Measurements from ENCODE around the gene OR9Q2. TPM values are rescaled to one million over a fixed set of nuclear protein-coding genes. Genes with fewer than 3 reads are reported as not detected.
"Not testable (repeated sequence)": the region's sequence is repeated elsewhere in the genome, so short reads cannot be mapped to it uniquely, and the experiment has no call there.

OR9Q2 gene
- total RNA-seq, 1 donor from 2014 or later: not detected

DNA sequence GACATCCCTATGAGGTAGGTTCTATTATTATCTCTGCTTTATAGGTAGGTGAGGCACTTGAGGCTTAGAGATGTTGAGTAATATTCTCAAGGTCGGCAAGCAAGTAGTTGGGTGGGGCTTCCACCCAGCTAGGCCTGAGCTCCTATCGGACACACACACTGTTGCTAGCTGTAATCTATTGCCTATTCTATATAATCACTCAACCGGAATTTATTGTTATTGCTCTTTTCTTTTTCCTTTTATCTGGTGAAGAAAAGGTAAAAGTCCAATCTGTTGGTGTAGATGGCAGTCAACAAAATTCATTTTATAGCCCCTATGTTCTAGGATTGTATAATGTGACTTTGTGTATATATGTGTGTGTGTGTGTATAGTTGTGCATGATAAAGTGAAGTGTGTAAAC lies 3.4 kb downstream of the OR9Q2 start:
- ATAC-seq (no peak), DNase-seq (no peak)
- TF ChIP-seq, protein P1, sequence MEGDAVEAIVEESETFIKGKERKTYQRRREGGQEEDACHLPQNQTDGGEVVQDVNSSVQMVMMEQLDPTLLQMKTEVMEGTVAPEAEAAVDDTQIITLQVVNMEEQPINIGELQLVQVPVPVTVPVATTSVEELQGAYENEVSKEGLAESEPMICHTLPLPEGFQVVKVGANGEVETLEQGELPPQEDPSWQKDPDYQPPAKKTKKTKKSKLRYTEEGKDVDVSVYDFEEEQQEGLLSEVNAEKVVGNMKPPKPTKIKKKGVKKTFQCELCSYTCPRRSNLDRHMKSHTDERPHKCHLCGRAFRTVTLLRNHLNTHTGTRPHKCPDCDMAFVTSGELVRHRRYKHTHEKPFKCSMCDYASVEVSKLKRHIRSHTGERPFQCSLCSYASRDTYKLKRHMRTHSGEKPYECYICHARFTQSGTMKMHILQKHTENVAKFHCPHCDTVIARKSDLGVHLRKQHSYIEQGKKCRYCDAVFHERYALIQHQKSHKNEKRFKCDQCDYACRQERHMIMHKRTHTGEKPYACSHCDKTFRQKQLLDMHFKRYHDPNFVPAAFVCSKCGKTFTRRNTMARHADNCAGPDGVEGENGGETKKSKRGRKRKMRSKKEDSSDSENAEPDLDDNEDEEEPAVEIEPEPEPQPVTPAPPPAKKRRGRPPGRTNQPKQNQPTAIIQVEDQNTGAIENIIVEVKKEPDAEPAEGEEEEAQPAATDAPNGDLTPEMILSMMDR (IDR thresholded peaks at IDR 0.05): no peak
- no peak overlapping the region for H3K27ac ChIP-seq
- intact Hi-C loops (cut with DNase I): no loop called here
- H3K4me3 ChIP-seq: no peak overlapping the region
- H3K4me1 ChIP-seq: no peaks in the 10 kb centered on the region
- H3K27me3 ChIP-seq (ENCODE audit: low read depth): no peaks in the 10 kb centered on the region
- H3K36me3 ChIP-seq: no peaks in the 10 kb centered on the region
- peaks cover 7% of the 10 kb centered on the region for H3K9me3 ChIP-seq

DNA sequence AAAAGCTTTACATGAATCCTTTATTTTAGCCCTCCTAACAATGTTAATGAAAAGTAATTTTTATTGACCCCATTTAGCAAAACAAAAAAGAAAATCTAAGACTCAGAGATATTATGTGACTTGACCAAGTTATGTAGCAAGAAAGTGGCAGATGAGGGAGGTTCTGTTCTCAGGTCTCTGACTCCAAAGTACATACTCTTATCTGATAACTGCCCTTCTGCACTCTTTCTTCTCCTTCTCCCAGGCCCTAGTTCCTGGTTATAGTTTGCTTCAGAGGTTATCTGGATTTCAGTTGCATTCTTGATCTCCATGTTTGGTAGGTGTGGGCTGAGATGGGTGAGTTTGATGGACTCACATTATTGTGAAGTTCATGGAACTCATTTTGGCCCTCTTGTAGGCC lies 4.5 kb downstream of the OR9Q2 start:
- no peak for ATAC-seq
- Histone ChIP-seq H3K9me3 (peaks cover 11% of the 10 kb centered on the region), H3K27me3 (ENCODE audit: low read depth) (no peaks in the 10 kb centered on the region), H3K27ac (no peak overlapping the region), H3K4me1 (no peaks in the 10 kb centered on the region), H3K4me3 (no peak overlapping the region), H3K36me3 (no peaks in the 10 kb centered on the region)
- no peak for DNase-seq
- TF ChIP-seq, protein P1 (IDR thresholded peaks at IDR 0.05): no peak
- intact Hi-C loops (cut with DNase I): no loop called here

DNA sequence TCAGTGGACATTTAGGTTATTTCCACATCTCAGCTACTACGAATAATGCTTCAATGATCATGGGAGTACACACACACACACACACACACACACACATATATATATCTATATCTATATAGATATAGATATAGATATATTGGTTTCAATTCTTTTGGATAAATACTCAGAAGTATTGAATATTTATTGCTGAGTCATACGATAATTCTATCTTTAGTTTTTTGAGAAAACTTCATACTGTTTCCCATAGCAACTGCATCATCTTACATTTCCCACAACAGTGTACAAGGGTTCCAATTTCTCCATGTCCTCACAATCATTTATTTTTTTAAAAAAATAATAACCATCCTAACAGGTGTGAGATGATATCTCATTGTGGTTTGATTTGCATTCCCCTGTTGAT lies 7.1 kb downstream of the OR9Q2 start:
- Histone ChIP-seq H3K27me3 (ENCODE audit: low read depth) (no peaks in the 10 kb centered on the region), H3K27ac (no peak overlapping the region), H3K9me3 (peaks cover 11% of the 10 kb centered on the region), H3K36me3 (no peaks in the 10 kb centered on the region), H3K4me1 (no peaks in the 10 kb centered on the region), H3K4me3 (no peak overlapping the region)
- intact Hi-C loops (cut with DNase I): no loop called here
- TF ChIP-seq, protein P1 (IDR thresholded peaks at IDR 0.05): no peak
- ATAC-seq: no peak
- no peak for DNase-seq

DNA sequence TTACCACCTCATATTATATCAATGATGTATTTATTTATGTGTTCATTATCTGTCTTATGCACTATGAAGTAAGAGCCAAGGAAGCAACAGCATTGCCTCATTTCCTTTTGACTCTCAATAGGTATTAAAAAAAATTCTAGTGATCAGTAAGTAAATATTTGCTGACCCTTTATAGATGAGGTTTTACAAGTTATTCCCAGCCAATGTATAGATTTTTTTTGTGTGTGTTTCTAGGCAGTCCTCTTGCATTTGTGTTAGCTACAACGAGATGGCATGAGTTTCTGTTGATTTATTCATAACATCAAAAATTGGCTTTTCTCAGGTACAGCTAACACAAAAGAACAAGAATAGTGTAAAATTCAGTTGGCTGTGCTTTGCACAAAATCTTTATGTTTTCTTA lies 10.4 kb downstream of the OR9Q2 start:
- no peak overlapping the region for H3K4me3 ChIP-seq
- intact Hi-C loops (cut with DNase I): no loop called here
- H3K9me3 ChIP-seq: peaks cover 11% of the 10 kb centered on the region
- H3K27me3 ChIP-seq (ENCODE audit: low read depth): no peaks in the 10 kb centered on the region
- H3K36me3 ChIP-seq: no peaks in the 10 kb centered on the region
- DNase-seq (no peak), ATAC-seq (no peak)
- no peak overlapping the region for H3K27ac ChIP-seq
- H3K4me1 ChIP-seq: no peaks in the 10 kb centered on the region
- TF ChIP-seq, protein P1 (IDR thresholded peaks at IDR 0.05): no peak

DNA sequence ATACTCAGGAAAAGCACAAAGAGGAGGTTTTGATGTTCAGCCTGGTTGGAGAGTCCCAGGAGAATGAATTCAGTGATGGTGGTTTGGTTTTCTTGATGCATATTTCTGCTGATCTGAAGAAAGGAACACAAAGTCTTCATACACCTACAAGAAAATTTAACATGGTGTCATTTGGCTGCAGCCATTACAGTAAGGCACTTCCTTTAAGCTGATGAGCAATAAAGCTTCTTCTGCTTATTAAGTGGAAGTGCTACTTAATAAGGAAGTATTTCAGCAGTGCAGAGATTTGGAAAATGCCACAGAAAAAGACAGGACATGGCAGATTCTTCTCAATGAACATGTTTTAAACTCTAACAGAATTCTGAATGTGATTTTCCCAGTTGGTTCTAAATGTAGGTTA lies 15.2 kb downstream of the OR9Q2 start, which contains the start of gene OR1S2:
Gene OR1S2, minus strand, starts transcription at position 101 of the 400 bp plus-strand sequence. Its CDS starts 0 bp downstream, at position 101.
- TF ChIP-seq, protein P1 (IDR thresholded peaks at IDR 0.05): no peak
- no peak for DNase-seq
- Histone ChIP-seq H3K27me3 (ENCODE audit: low read depth) (no peaks in the 10 kb centered on the region), H3K9me3 (no peaks in the 10 kb centered on the region), H3K4me3 (no peak within 1 kb of the TSS), H3K36me3 (no peaks in the 10 kb centered on the region), H3K27ac (no peak within 1 kb of the TSS), H3K4me1 (no peaks in the 10 kb centered on the region)
- ATAC-seq: no peak
- intact Hi-C loops (cut with DNase I): no loop called here

DNA sequence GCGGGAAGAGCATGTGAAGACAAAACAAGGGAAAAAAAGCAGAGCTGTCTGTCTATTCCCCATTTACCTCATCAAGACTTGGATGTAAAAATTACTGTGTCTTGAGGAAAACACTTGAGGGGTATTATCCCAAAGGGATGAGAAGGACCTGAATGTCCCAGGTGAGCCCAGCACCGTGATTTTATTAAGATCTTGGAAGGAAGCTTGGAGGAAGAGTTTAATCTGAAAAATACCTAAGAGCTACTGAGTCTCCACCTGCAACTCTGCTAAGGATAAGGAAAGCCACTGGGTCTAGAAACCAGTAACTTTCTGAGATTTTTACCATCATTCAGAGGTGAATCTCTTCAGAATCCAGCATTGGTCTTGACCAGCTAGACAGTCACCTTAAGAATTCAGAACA lies 23.6 kb downstream of the OR9Q2 start, which contains the start of gene OR1S1:
Gene OR1S1, plus strand, starts transcription at position 301 of the 400 bp plus-strand sequence.
- intact Hi-C loops (cut with DNase I); H3K27ac ChIP-seq; DNase-seq; H3K4me3 ChIP-seq; H3K9me3 ChIP-seq; H3K4me1 ChIP-seq; H3K27me3 ChIP-seq (ENCODE audit: low read depth); H3K36me3 ChIP-seq; ATAC-seq: not testable (repeated sequence)
